ENCODE measurements around the gene MBNL1.

MBNL1 gene

GRCh38 chr3:152448091-152448490 lies 179.4 kb downstream of the MBNL1 start:
- DNase-seq (ENCODE audit: low spot score) = no peak

- no peak for DNase-seq (ENCODE audit: low spot score)
Measured at GRCh38 chr3:152452318-152452717, 183.6 kb downstream of the MBNL1 start.

- no peak for DNase-seq (ENCODE audit: low spot score)
Measured at GRCh38 chr3:152454076-152454875, 185.5 kb downstream of the MBNL1 start.

- no peak for DNase-seq (ENCODE audit: low spot score)
Measured at GRCh38 chr3:152455989-152456388, 187.3 kb downstream of the MBNL1 start.

DNA sequence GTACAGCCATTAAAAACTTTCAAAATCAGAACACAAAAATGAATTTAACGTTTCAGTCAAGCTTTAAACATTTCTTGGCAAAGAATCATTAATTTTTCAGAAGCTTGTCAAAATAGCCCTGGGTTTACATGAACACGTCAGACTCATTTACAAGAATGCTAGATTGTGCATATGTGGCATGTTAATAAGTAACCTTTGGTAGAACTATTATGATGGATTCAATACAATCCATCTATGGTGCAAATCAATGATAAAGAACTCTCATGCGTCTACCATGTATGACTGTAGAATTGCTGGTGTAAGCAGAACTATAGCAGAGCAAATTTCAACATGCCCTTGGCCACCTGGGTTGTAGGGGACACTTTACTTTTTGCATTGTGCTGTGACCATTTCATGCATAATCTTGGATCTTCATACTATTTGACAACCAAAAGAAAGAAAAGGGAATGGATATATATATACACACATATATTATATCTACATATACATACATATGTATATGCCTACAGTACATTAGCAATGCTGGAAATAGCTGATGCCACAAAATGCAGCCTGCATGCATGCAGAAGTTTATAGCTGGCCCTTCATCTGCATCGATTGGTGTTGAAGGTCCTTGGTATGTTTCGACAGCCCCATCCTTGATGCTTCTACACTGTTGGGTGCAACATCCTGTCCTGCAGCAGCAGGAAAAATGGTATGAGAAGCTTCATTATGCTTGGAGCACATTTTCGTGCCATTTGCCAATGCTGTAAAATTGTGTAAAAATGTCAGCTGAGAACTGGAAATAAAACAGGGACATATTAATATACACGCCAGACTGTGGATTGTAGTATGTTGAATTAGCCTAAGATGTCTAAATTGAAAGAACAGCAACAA lies 189.0 kb downstream of the MBNL1 start:
- no peak for DNase-seq (ENCODE audit: low spot score)

- DNase-seq (ENCODE audit: low spot score) = no peak
Measured at GRCh38 chr3:152458376-152459117, 189.8 kb downstream of the MBNL1 start.

- no peak for DNase-seq (ENCODE audit: low spot score)
Measured at GRCh38 chr3:152459118-152459515, 190.4 kb downstream of the MBNL1 start.

DNA sequence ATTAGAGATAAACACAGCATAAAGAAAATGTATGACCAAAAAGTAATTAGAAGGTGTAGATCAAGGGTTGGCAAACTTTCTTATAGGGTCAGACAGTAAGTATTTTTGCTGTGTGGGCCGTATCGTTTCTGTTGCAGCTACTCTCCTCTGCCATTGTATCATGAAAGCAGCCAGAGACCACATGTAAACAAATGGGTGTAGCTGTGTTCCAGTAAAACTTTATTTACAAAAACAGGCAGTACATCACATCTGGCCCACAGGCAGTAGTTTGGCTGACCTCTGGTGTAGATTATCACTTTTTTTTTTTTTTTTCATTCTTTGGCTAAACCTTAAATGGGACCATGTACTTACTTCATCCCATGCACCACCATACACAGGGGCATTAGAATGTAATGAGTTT lies 190.8 kb downstream of the MBNL1 start:
- DNase-seq (ENCODE audit: low spot score) = no peak

DNA sequence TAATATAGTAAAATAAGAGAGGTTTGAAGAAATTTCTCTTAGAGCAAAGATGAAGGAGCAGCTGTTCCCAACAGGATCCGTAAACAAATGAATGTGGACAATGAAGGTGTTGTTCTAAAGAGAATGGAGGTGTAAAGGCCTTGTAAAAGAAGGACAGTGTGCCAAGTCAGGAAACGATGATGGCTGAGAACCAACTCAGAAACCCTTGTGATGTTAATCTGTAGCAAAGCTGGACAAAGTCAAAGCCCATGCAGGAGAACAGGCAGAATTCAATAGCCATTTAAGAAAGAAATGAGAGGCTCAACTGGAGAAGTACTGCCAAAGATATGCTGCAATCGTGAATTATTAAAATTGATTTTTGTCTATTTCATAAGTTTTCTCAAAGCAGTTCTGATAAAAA lies 192.2 kb downstream of the MBNL1 start:
- no peak for DNase-seq (ENCODE audit: low spot score)

- DNase-seq (ENCODE audit: low spot score) = no peak
Measured at GRCh38 chr3:152461460-152461859, 192.7 kb downstream of the MBNL1 start.

DNA sequence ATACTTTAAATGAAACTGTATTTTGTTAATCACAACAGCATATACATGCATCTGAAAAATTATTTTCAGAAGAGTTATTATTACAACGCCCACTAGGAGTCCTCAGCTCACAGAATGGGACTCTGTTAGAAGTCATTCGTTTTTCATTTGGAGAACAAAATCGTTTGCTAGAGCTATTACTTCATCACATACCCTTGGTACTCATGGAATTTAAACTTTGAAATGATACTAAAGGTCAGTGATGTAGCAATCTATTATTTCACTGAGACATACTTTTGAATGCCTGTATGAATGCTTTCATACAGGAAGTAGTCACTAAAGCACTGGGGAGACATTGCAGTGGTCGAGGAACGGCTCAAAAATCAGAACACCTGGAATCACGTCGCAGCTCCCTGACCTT lies 198.1 kb downstream of the MBNL1 start:
- peak; percentile 54 for DNase-seq (ENCODE audit: low spot score)

GRCh38 chr3:152469248-152470025 lies 200.7 kb downstream of the MBNL1 start:
- DNase-seq (ENCODE audit: low spot score) = no peak

DNA sequence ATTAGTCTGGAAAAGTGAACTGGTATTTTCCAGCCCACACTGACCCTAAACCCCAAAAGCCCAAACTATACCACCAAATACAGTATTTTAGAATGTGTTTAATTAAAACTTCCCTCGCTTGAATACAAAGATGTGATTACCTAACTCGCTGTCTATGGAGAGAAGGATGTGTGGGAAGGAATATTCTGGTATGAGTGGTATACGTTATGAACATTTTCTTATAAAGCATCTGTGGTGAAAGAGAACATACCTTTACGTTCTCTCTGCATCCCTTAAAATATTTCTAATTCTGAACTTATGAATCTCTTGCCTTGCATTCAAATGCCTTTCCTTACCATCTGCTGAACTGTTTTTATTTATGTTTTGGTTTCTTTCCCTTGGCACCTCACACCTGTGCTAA lies 201.4 kb downstream of the MBNL1 start:
- no peak for DNase-seq (ENCODE audit: low spot score)

- no peak for DNase-seq (ENCODE audit: low spot score)
Measured at GRCh38 chr3:152470893-152471292, 202.2 kb downstream of the MBNL1 start.

- peak; percentile 63 for DNase-seq (ENCODE audit: low spot score)
Measured at GRCh38 chr3:152471814-152472671, 203.3 kb downstream of the MBNL1 start.

DNA sequence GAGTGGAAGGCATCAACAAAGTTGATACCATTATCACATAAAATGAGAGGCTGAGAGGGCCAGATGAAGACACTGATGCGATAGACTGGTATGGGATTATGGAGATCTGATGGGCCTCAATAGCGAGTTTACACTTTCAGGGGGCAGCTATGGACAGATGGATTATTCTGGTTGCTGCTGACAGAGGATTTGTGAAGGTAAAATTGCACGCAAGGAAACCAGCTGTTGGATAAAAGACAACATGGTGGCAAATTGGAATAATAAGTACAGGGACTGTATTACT lies 203.9 kb downstream of the MBNL1 start:
- DNase-seq (ENCODE audit: low spot score) = no peak

DNA sequence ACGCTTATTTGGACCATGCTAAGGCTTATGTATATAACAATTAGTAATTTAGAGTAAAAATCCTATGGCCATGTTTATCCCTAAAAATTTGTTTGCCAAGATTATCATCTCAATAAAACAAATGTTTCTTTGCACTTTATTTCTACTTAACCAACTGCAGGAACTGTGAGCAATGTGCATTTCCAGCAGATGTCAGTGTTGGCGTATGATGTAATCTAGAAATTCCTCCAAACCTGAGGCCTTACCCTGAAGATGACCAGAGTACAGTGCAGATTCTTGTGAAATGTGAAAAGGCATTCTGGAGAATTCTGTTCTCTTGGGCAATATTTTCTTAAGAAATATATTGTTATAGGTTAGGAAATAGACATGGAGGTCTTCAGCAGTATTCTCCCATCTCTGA lies 205.9 kb downstream of the MBNL1 start:
- peak; percentile 76 for DNase-seq (ENCODE audit: low spot score)

DNA sequence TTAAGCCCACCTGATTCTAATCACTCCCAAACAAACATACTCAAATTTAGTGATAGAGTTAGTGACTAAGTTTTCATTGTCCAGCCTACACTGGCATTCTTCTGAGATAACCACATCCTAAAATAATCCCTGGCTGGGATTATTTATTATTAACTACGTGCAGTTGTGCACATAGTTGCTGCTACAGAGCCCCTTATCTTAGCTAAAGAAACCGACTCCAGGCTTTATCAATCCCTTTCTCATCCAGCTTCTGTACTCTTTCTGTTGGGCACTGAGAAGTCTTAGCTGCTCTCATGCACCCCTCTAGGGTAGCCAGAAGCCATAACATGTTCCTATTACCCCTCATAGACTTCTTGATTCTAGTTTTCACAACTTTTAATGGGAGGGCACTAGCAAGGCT lies 208.7 kb downstream of the MBNL1 start:
- DNase-seq (ENCODE audit: low spot score) = no peak

- DNase-seq (ENCODE audit: low spot score) = no peak
Measured at GRCh38 chr3:152480282-152480953, 211.7 kb downstream of the MBNL1 start.

DNA sequence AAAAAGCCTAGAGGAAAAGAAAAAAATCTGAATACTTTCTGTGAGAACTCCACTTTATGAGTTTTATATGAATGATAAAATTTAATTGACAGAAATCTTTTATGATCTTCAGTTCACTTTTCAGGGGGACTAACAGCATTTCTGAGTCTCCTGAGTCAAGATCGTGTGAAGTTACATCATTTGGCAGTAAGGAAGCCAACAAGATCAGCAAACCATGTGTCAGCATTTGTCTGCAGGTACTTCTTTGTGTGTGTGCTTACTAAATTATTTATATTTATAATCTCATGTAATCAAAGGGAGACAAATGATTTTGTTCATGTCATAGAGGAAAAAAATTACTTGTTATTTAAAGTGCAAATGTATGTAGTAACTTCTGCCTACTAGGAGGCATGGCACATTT lies 217.6 kb downstream of the MBNL1 start:
- no peak for DNase-seq (ENCODE audit: low spot score)

Data from GM03348 (cell line).